ENCODE results near the gene MNS1. TPM values are rescaled to one million over a fixed set of nuclear protein-coding genes. Genes with fewer than 3 reads are reported as not detected.

Gene MNS1
- total and polyA plus RNA-seq, 2 experiments from 2014 or later = 2.9 to 3.6 TPM

DNA sequence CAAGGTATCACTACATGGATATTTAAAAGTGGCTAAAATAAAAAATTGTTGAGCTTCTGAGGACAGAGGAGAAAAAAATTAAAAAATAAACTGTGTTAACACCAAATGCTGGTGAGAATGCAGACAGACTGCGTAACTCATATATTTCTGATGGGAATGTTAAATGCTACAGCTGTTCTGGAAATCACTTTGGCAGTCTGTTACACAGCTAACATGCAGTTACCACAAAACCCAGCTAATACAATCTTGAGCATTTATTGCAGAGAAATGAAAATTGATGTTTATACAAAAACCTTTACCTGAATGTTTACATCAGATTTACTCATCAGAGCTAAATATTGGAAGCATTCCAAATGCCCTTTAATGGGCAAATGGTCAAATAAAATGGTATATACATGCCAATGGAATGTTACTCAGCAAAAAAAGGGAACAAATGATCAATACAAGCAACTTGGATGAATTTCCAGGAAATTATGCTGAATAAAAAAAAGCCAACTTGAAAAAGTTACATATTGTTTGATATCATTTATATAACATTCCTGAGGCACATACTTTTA, 24.6 kb downstream of the MNS1 start:
- Histone ChIP-seq H3K4me1 (ENCODE audit: insufficient read depth) (no peaks in the 10 kb centered on the region), H3K9me2 (ENCODE audit: insufficient read depth) (no peaks in the 10 kb centered on the region), H3K9ac (no peak overlapping the region), H3K36me3 (ENCODE audit: low read depth) (no peaks in the 10 kb centered on the region), H3K4me3 (no peak overlapping the region), H3K27ac (no peak overlapping the region), H3K27me3 (replicated peaks; ENCODE audit: insufficient read depth) (no peaks in the 10 kb centered on the region), H3K4me2 (ENCODE audit: unreplicated experiment) (no peak overlapping the region), H2AFZ (no peak overlapping the region), H4K20me1 (ENCODE audit: insufficient read depth) (no peaks in the 10 kb centered on the region), H3F3A (ENCODE audit: insufficient read depth) (no peaks in the 10 kb centered on the region), H3K79me2 (ENCODE audit: insufficient read depth) (no peaks in the 10 kb centered on the region), H3K9me3 (ENCODE audit: low read depth) (no peaks in the 10 kb centered on the region)
- TF ChIP-seq EZH2 (IDR thresholded peaks at IDR 0.05; ENCODE audit: insufficient read depth, poor library complexity, severe bottlenecking) = no peak
- no peak for TF ChIP-seq EZH2phosphoT487 (IDR thresholded peaks at IDR 0.05; ENCODE audit: insufficient read depth, low read depth)
- DNase-seq = no peak
- in situ Hi-C loops (cut with MboI) = no loop called here
- WGBS, 2 experiments (ENCODE audit: low coverage in 1 of 2, low lambda C conversion rate in 2 of 2, missing lambda C conversion rate in 2 of 2) = 97 to 100% methylated on average over 1 of the region's 1 CpG

GRCh38 chr15:56432304-56432703, 32.6 kb downstream of the MNS1 start:
- no peaks in the 10 kb centered on the region for H3K9me3 ChIP-seq (ENCODE audit: low read depth)
- no peak overlapping the region for H3K4me3 ChIP-seq
- H3K4me1 ChIP-seq (ENCODE audit: insufficient read depth) = no peaks in the 10 kb centered on the region
- TF ChIP-seq EZH2 (IDR thresholded peaks at IDR 0.05; ENCODE audit: insufficient read depth, poor library complexity, severe bottlenecking) = no peak
- no peak for TF ChIP-seq EZH2phosphoT487 (IDR thresholded peaks at IDR 0.05; ENCODE audit: insufficient read depth, low read depth)
- in situ Hi-C loops (cut with MboI) = loop anchor here (5.0 kb wide), 1 partner anchor 185 kb away; no protein-coding TSS in a partner anchor
- no peaks in the 10 kb centered on the region for H3K79me2 ChIP-seq (ENCODE audit: insufficient read depth)
- WGBS, 2 experiments (ENCODE audit: low coverage in 1 of 2, low lambda C conversion rate in 2 of 2, missing lambda C conversion rate in 2 of 2) = 90 to 96% methylated on average over 5 of the region's 5 CpGs
- H3K27ac ChIP-seq = no peak overlapping the region
- no peaks in the 10 kb centered on the region for H3K9me2 ChIP-seq (ENCODE audit: insufficient read depth)
- no peak overlapping the region for H3K9ac ChIP-seq
- DNase-seq = no peak
- no peaks in the 10 kb centered on the region for H4K20me1 ChIP-seq (ENCODE audit: insufficient read depth)
- no peaks in the 10 kb centered on the region for H3F3A ChIP-seq (ENCODE audit: insufficient read depth)
- H3K4me2 ChIP-seq (ENCODE audit: unreplicated experiment) = no peak overlapping the region
- H3K27me3 ChIP-seq (replicated peaks; ENCODE audit: insufficient read depth) = no peaks in the 10 kb centered on the region
- no peak overlapping the region for H2AFZ ChIP-seq
- no peaks in the 10 kb centered on the region for H3K36me3 ChIP-seq (ENCODE audit: low read depth)

DNA sequence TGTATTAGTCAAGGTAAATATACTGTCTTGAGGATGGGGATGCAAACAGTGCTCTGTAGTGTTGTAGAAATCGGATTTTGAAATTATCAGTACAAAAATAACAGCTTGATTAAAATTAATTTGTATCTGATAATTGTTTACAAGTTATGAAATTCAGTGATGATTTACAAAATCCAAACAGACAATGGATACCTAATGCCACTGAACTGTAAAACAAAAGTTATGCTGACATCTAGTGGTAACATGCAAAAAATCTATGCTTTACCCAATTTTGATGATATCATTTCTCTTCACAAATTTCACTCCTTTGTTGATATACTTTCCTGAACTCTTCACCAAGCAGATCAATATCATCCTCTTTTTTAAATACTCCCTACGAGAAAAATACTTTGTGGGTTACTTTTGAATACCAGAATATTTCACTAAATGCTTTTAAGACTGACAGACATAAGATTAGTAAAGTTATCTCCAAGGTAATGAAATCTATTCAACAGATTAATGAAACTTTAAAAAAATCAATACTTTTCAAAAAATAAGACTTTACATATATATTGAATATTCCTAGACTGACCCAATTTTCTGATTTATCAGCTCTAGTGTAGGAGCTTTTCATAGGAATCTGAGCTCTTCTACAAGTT, 36.0 kb downstream of the MNS1 start:
- H3K4me2 ChIP-seq (ENCODE audit: unreplicated experiment) = no peak overlapping the region
- in situ Hi-C loops (cut with MboI) = no loop called here

GRCh38 chr15:56425976-56426375, 39.0 kb downstream of the MNS1 start:
- DNase-seq = no peak
- Histone ChIP-seq H2AFZ (no peak overlapping the region), H3K4me3 (no peak overlapping the region), H3F3A (ENCODE audit: insufficient read depth) (no peaks in the 10 kb centered on the region), H3K9ac (no peak overlapping the region), H3K36me3 (ENCODE audit: low read depth) (no peaks in the 10 kb centered on the region), H3K27me3 (replicated peaks; ENCODE audit: insufficient read depth) (no peaks in the 10 kb centered on the region), H3K79me2 (ENCODE audit: insufficient read depth) (no peaks in the 10 kb centered on the region), H3K4me1 (ENCODE audit: insufficient read depth) (no peaks in the 10 kb centered on the region), H3K27ac (no peak overlapping the region), H3K9me3 (ENCODE audit: low read depth) (no peaks in the 10 kb centered on the region), H4K20me1 (ENCODE audit: insufficient read depth) (no peaks in the 10 kb centered on the region), H3K9me2 (ENCODE audit: insufficient read depth) (no peaks in the 10 kb centered on the region), H3K4me2 (ENCODE audit: unreplicated experiment) (no peak overlapping the region)
- 100% methylated on average over 1 of the region's 1 CpG for WGBS, 2 experiments (ENCODE audit: low coverage in 1 of 2, low lambda C conversion rate in 2 of 2, missing lambda C conversion rate in 2 of 2)
- in situ Hi-C loops (cut with MboI) = no loop called here
- no peak for TF ChIP-seq EZH2 (IDR thresholded peaks at IDR 0.05; ENCODE audit: insufficient read depth, poor library complexity, severe bottlenecking)
- TF ChIP-seq EZH2phosphoT487 (IDR thresholded peaks at IDR 0.05; ENCODE audit: insufficient read depth, low read depth) = no peak

More for the DNA sequence above, 36.0 kb downstream of the MNS1 start:
- Histone ChIP-seq H3K9me3 (ENCODE audit: low read depth) (no peaks in the 10 kb centered on the region), H3K4me3 (no peak overlapping the region), H3K36me3 (ENCODE audit: low read depth) (no peaks in the 10 kb centered on the region), H3K9ac (no peak overlapping the region), H3K79me2 (ENCODE audit: insufficient read depth) (no peaks in the 10 kb centered on the region), H3K27ac (no peak overlapping the region), H3K4me1 (ENCODE audit: insufficient read depth) (no peaks in the 10 kb centered on the region), H4K20me1 (ENCODE audit: insufficient read depth) (no peaks in the 10 kb centered on the region), H2AFZ (no peak overlapping the region), H3K9me2 (ENCODE audit: insufficient read depth) (no peaks in the 10 kb centered on the region), H3F3A (ENCODE audit: insufficient read depth) (no peaks in the 10 kb centered on the region), H3K27me3 (replicated peaks; ENCODE audit: insufficient read depth) (no peaks in the 10 kb centered on the region)
- TF ChIP-seq EZH2phosphoT487 (IDR thresholded peaks at IDR 0.05; ENCODE audit: insufficient read depth, low read depth) = no peak
- TF ChIP-seq EZH2 (IDR thresholded peaks at IDR 0.05; ENCODE audit: insufficient read depth, poor library complexity, severe bottlenecking) = no peak
- WGBS, 2 experiments (ENCODE audit: low coverage in 1 of 2, low lambda C conversion rate in 2 of 2, missing lambda C conversion rate in 2 of 2) = 0 to 3% methylated on average over 2 of the region's 2 CpGs
- peak; percentile 58 for DNase-seq
